Body of pancreas (tissue), 4 donors: ENCODE data around the gene SUPT3H. TPM values are rescaled to one million over a fixed set of nuclear protein-coding genes. Genes with fewer than 3 reads are reported as not detected.

Experiments used
- ATAC-seq: fragments of 150-250 bp; one replicate; pipeline ENCODE4 v1.9.1; 2016
- DNase-seq, 4 donors: peaks; one replicate each; pipeline ENCODE4 v3.0.0-alpha.2; 2019
- H3K27ac ChIP-seq, 4 donors: fragments of 200-600 bp; sonication (generic); 1 replicate in 3 of 4; 2 replicates in 1 of 4; pipeline versions ENCODE4 v1.5.1 to v1.6.1; 2016 to 2019; ENCODE audit warnings: mild to moderate bottlenecking in 1 of 4, mixed read lengths in 1 of 4, moderate library complexity in 1 of 4
- H3K27me3 ChIP-seq, 2 donors: fragments of 200-600 bp; sonication (generic); one replicate each; pipeline ENCODE4 v1.6.0; 2016; ENCODE audit warnings: mild to moderate bottlenecking in 1 of 2
- H3K36me3 ChIP-seq, 2 donors: fragments of 200-600 bp; sonication (generic); replicated peaks in 1 of 2; 2 replicates each; pipeline ENCODE4 v1.5.1; 2016; ENCODE audit warnings: low read depth in 2 of 2; ENCODE audit not compliant: insufficient read depth in 1 of 2
- H3K4me1 ChIP-seq: fragments of 200-600 bp; sonication (generic); one replicate; pipeline ENCODE4 v1.6.0; 2016
- H3K4me3 ChIP-seq, 2 donors: fragments of 200-600 bp; sonication (generic); 1 replicate in 1 of 2; 2 replicates in 1 of 2; pipeline ENCODE4 v1.5.1; 2016 to 2019
- H3K9me3 ChIP-seq, 3 donors: fragments of 200-600 bp; sonication (generic); 1 replicate in 2 of 3; 2 replicates in 1 of 3; pipeline ENCODE4 v1.5.1; 2016
- POLR2A ChIP-seq, 3 donors: fragments of 450-650 bp; IDR thresholded peaks; one replicate each; pipeline ENCODE4 v1.6.1; 2016; ENCODE audit warnings: antibody characterized with exemption in 3 of 3, mild to moderate bottlenecking in 2 of 3
- WGBS, 2 donors: methylation state at CpG; one replicate each; pipeline ENCODE4 v1.1.5; 2017; 5-methylcytosine and 5-hydroxymethylcytosine counted together
- intact Hi-C: fragments of 100-400 bp; cut with DNase I; formaldehyde crosslinking; loops from one replicate; pipeline ENCODE4 v1.15.1; 2023
- total RNA-seq, 2 donors: library from RNA; depleted of rRNA; stranded (reverse); fragments of >200 nt; gene quantifications; one replicate each; pipeline ENCODE4 v1.1.0, GENCODE V29; 2016
- TF ChIP-seq, protein P1 (sequence below), 7 experiments: fragments of 450-650 bp in 4 of 7; fragments of 200-600 bp in 3 of 7; sonication (generic) in 3 of 7; IDR thresholded peaks; one replicate each; pipeline ENCODE4 v1.5.1; 2016 to 2019; ENCODE audit warnings: antibody characterized with exemption in 7 of 7

SUPT3H gene
- total RNA-seq, 2 donors from 2014 or later: 4.9 to 6.7 TPM

DNA sequence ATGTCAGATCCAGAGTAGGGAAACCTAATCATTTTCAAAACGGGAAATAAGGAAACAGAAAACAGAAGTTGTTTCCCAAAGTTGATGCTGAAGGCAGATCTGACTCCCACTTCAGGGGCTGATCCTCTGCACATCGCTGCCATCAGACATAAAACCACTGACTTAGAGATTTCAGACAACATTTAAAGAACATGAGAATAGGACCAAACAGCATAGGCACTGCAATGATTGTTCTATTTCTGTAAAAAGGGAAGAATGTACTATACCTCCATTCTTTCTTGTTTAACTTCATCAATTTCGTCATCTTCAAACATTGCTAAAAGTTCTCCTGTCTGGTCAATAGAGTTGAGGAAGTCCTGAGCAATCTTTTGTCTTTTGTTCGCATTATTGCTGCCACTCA lies 374.3 kb downstream of the SUPT3H start:
- no peaks in the 10 kb centered on the region for H3K36me3 ChIP-seq
- H3K4me3 ChIP-seq: no peak overlapping the region
- ATAC-seq: no peak
- H3K4me1 ChIP-seq: no peaks in the 10 kb centered on the region
- no peak for TF ChIP-seq POLR2A (IDR thresholded peaks at IDR 0.05)
- TF ChIP-seq, protein P1, sequence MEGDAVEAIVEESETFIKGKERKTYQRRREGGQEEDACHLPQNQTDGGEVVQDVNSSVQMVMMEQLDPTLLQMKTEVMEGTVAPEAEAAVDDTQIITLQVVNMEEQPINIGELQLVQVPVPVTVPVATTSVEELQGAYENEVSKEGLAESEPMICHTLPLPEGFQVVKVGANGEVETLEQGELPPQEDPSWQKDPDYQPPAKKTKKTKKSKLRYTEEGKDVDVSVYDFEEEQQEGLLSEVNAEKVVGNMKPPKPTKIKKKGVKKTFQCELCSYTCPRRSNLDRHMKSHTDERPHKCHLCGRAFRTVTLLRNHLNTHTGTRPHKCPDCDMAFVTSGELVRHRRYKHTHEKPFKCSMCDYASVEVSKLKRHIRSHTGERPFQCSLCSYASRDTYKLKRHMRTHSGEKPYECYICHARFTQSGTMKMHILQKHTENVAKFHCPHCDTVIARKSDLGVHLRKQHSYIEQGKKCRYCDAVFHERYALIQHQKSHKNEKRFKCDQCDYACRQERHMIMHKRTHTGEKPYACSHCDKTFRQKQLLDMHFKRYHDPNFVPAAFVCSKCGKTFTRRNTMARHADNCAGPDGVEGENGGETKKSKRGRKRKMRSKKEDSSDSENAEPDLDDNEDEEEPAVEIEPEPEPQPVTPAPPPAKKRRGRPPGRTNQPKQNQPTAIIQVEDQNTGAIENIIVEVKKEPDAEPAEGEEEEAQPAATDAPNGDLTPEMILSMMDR (IDR thresholded peaks at IDR 0.05): no peak
- intact Hi-C loops: no loop called here
- DNase-seq: peak in 1 of 4 donors; percentile 18
- H3K9me3 ChIP-seq: no peaks in the 10 kb centered on the region
- no peaks in the 10 kb centered on the region for H3K27me3 ChIP-seq
- H3K27ac ChIP-seq: no peak overlapping the region
- 74 to 81% methylated on average over 4 of the region's 4 CpGs for WGBS, 2 donors

DNA sequence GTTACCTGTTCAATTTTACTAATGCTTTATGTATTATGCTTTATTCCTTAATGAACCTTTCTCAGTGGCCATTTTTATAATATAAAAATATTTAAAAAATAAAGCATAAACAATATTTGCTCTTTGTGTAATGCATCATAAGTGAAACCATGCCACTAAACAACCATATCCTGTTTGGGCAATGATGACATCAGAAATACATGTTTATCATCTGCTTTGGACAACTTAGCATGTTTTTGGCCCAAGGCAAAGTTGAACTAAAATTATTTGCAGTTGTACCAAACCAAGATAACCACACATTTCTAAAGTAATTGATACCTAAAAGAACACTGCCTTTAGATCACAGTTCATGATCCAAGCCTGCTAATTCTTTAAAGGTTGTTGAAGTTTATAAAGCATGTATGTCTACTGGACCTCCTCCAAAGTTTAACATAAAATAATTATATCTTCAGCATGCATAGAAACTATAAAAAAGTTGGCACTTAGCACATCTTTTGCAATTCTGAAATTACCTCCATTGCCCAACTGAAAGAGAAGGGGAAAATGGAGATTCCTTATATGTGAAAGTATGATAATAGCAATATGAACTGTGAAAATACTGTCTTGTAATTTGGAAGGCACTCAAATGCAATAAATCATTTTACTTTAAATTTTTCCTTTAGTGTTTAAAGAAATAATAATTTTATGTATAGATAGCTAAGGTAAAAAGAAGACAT lies 375.2 kb downstream of the SUPT3H start:
- DNase-seq: no peak
- Histone ChIP-seq H3K4me3 (no peak overlapping the region), H3K27ac (no peak overlapping the region), H3K36me3 (no peaks in the 10 kb centered on the region), H3K27me3 (no peaks in the 10 kb centered on the region), H3K4me1 (no peaks in the 10 kb centered on the region), H3K9me3 (no peaks in the 10 kb centered on the region)
- intact Hi-C loops: no loop called here
- TF ChIP-seq POLR2A (IDR thresholded peaks at IDR 0.05): no peak
- TF ChIP-seq, protein P1 (IDR thresholded peaks at IDR 0.05): no peak
- no peak for ATAC-seq

DNA sequence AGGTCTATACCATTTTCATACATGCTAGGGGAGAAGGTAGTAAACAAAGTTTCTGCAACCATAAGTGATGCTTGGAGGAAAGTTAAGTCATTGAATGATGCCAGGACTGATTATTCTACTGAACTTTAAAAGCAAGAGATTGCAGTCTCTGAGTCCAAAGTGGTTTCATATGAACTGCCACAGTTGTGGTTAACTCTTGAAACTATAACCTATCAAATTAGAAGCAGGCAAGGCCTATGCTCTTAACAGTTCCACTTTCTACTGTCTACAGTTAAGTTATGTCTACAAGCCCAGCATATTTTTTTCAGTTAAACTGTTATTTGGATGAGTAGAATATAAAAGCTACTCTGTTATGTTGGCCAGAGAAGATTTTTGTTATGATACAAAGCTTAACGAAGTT lies 376.1 kb downstream of the SUPT3H start:
- 78 to 96% methylated on average over 1 of the region's 1 CpG for WGBS, 2 donors
- intact Hi-C loops: no loop called here
- H3K27me3 ChIP-seq: no peaks in the 10 kb centered on the region
- no peak overlapping the region for H3K27ac ChIP-seq
- TF ChIP-seq POLR2A (IDR thresholded peaks at IDR 0.05): no peak
- TF ChIP-seq, protein P1 (IDR thresholded peaks at IDR 0.05): no peak
- no peak for DNase-seq
- no peak overlapping the region for H3K4me3 ChIP-seq
- H3K4me1 ChIP-seq: no peaks in the 10 kb centered on the region
- ATAC-seq: no peak
- no peaks in the 10 kb centered on the region for H3K9me3 ChIP-seq
- no peaks in the 10 kb centered on the region for H3K36me3 ChIP-seq

DNA sequence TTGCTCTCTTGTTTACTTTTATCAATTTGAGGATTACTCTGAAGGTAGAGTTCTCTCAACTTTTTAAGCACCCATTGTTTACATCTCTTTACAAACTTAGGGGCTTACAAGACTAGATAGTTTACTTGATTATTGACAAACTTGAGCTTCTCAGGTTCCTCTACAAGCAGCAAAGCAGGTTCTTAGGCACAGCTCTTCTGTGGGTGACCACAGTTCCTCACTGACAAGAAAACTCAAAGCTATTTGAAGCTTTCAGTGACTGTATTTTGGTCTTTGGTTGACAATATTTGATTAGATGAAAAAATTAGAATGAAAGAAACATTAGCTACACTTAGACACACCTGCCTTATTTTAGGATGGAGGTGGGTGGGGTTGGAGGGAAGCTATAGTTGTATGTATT lies 376.9 kb downstream of the SUPT3H start:
- TF ChIP-seq, protein P1 (IDR thresholded peaks at IDR 0.05): no peak
- TF ChIP-seq POLR2A (IDR thresholded peaks at IDR 0.05): no peak
- Histone ChIP-seq H3K9me3 (no peaks in the 10 kb centered on the region), H3K4me1 (no peaks in the 10 kb centered on the region), H3K4me3 (no peak overlapping the region), H3K36me3 (no peaks in the 10 kb centered on the region), H3K27ac (no peak overlapping the region), H3K27me3 (no peaks in the 10 kb centered on the region)
- DNase-seq (no peak), ATAC-seq (no peak)
- intact Hi-C loops: no loop called here

DNA sequence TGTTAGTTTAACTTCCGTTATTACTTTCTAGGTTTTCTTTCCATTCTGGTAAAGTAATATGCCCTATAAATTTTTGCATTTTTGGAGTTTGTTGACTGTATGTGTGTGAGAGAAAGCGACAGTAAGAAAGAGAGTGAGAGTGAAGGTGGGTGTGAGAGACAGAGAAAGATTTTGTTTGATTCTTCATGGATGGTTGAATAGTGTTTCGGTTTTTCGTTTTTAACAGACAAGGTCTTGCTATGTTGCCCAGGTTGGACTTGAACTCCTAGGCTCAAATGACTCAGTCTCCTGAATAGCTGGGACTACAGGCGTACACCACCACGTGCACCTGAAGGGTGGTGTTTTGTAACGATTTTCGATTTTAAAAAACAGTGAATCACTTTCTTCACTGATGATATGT lies 378.7 kb downstream of the SUPT3H start:
- intact Hi-C loops: no loop called here
- no peak for TF ChIP-seq POLR2A (IDR thresholded peaks at IDR 0.05)
- TF ChIP-seq, protein P1 (IDR thresholded peaks at IDR 0.05): no peak
- DNase-seq (no peak), ATAC-seq (no peak)
- no peaks in the 10 kb centered on the region for H3K4me1 ChIP-seq
- no peak overlapping the region for H3K27ac ChIP-seq
- H3K36me3 ChIP-seq: no peaks in the 10 kb centered on the region
- WGBS, 2 donors: 94 to 95% methylated on average over 8 of the region's 8 CpGs
- no peak overlapping the region for H3K4me3 ChIP-seq
- no peaks in the 10 kb centered on the region for H3K9me3 ChIP-seq
- no peaks in the 10 kb centered on the region for H3K27me3 ChIP-seq
